MG63 (cell line): ENCODE data around the gene CDX2. TPM values are rescaled to one million over a fixed set of nuclear protein-coding genes. Genes with fewer than 3 reads are reported as not detected.
A peak's percentile ranks its signal among the peaks of the same experiment; 100 is the strongest.

Source experiments
- DNase-seq: peaks from one replicate; pipeline ENCODE4 v3.0.0-alpha.2; 2020
- H3K27me3 ChIP-seq: fragments of 250-450 bp; sonication (Bioruptor Pico); 2 replicates; pipeline ENCODE4 v1.5.1; 2020; ENCODE audit warnings: mild to moderate bottlenecking, moderate library complexity
- H3K36me3 ChIP-seq: fragments of 250-450 bp; sonication (Bioruptor Pico); 2 replicates; pipeline ENCODE4 v1.5.1; 2020; ENCODE audit warnings: mild to moderate bottlenecking, moderate library complexity
- H3K4me3 ChIP-seq: fragments of 250-450 bp; sonication (Bioruptor Pico); 2 replicates; pipeline ENCODE4 v1.5.1; 2020; ENCODE audit warnings: mild to moderate bottlenecking, moderate library complexity
- H3K9me3 ChIP-seq: fragments of 250-450 bp; sonication (Bioruptor Pico); 2 replicates; pipeline ENCODE4 v1.5.1; 2020; ENCODE audit warnings: mild to moderate bottlenecking, moderate library complexity
- total RNA-seq: library from RNA; depleted of rRNA; stranded (reverse); fragments of >200 nt; shearing (Covaris generic); gene quantifications from 2 replicates; pipeline ENCODE4 v1.2.3, GENCODE V29; 2014; ENCODE audit warnings: low replicate concordance

CDX2 gene
- total RNA-seq, 1 experiment from 2014 or later, result 0.07 TPM

DNA sequence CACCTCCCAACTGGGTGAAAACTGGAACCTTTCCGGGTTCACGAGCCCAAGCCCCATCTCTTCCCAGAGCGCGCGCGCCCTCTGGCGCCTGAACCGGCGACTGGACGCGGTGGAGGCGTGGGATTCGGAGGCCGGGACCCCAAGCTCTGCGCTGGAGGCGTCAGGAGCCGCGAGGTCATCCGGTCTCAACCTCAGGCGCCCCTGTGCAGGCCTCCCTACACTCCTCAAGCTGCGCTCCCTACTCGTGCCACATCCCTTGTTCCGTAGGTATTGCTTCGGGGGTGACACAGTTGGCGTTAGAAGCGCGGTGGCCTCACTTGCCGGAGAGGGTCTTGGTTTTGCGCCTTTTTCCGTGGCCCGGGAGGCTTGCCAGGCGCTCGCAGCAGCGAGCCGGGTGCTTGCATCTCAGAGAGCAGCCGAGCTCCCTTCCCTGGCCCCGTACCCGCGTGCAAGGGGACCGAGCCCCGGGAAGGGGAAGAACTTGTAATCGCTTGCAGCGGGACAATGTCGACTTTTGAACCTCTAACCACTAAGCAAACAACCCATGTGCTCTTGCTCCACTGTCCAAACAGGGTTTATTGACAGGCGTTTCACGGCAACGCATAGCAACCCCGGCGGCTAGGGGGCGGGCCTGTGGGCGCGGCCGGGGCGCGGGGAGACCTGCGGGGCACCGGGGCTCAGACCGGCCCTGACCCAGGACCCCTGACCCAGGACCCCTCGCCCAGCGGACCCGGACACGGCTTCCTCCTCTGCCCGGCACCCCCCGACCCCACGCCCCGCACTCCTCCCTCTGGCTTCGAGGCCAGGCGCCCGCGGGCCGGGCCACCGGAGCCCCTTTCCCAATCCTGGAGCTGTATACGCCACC is 8.5 kb downstream of the CDX2 start:
- H3K36me3 ChIP-seq, result no peaks in the 10 kb centered on the region
- H3K9me3 ChIP-seq, result no peaks in the 10 kb centered on the region
- peak; percentile 38 for DNase-seq
- no peaks in the 10 kb centered on the region; the same call in 1 of the 2 replicates for H3K27me3 ChIP-seq
- peak overlapping the region; percentile 26 for H3K4me3 ChIP-seq

- H3K9me3 ChIP-seq, result no peaks in the 10 kb centered on the region
- H3K36me3 ChIP-seq, result no peaks in the 10 kb centered on the region
- H3K4me3 ChIP-seq, result peak overlapping the region; percentile 26
- no peaks in the 10 kb centered on the region; the same call in 1 of the 2 replicates for H3K27me3 ChIP-seq
- no peak for DNase-seq
These were observed 9.1 kb downstream of the CDX2 start for GRCh38 chr13:27959976-27960361.

- H3K9me3 ChIP-seq, result no peaks in the 10 kb centered on the region
- H3K27me3 ChIP-seq, result no peaks in the 10 kb centered on the region; the same call in 1 of the 2 replicates
- DNase-seq, result no peak
- no peak overlapping the region for H3K4me3 ChIP-seq
- no peaks in the 10 kb centered on the region for H3K36me3 ChIP-seq
These were observed 12.4 kb downstream of the CDX2 start for GRCh38 chr13:27956576-27957300.

GRCh38 chr13:27955014-27955591 is 14.0 kb downstream of the CDX2 start:
- no peak for DNase-seq
- Histone ChIP-seq H3K9me3 (0 out of 2 replicates have a peak, but pooled peaks cover under 1% of the 10 kb centered on the region), H3K36me3 (no peaks in the 10 kb centered on the region), H3K4me3 (no peak overlapping the region), H3K27me3 (no peaks in the 10 kb centered on the region; the same call in 1 of the 2 replicates)

- Histone ChIP-seq H3K27me3 (no peaks in the 10 kb centered on the region), H3K4me3 (peak overlapping the region; percentile 51), H3K36me3 (no peaks in the 10 kb centered on the region), H3K9me3 (0 out of 2 replicates have a peak, but pooled peaks cover 2% of the 10 kb centered on the region)
- no peak for DNase-seq
These were observed 14.7 kb downstream of the CDX2 start for GRCh38 chr13:27954406-27954851.

DNA sequence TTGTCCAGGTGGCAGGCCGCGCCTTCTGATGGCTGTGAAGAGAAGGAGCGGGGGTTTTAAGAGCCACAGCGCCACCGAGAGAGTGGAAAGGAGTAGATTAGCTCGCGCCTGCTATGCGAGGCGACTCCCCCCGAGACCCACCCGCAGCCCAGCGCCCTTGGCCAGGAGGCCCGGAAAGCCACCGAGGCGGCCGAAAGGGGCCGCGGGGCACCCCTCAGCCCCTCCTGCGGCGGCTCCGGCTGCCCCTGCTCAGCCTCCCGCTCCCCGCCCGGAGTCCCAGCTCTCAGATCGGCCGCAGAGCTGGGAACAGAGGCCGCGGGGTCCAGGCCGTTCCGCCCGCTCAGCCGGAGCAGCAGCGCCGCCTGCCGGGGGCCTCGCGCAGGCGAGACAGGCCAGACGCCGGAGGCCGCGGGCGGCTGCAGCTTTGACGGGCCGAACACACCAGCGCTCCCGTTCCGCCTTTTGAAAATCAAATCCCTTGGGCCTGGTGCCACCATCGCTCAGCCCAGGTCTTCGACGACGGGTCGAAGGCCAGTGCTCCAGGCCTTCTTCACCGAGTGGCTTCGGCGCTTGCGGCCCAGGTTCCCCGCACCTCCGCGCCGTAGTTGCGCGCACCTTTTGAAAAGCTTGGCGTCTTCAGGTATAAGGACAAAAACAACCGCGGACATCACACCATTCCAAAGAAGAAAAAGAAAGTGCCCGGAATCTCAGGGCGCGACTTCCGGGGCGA is 15.3 kb downstream of the CDX2 start:
- no peaks in the 10 kb centered on the region for H3K36me3 ChIP-seq
- DNase-seq, result peak; percentile 76
- peak overlapping the region; percentile 51 for H3K4me3 ChIP-seq
- no peaks in the 10 kb centered on the region for H3K27me3 ChIP-seq
- 0 out of 2 replicates have a peak, but pooled peaks cover 2% of the 10 kb centered on the region for H3K9me3 ChIP-seq

GRCh38 chr13:27952876-27953675 is 16.0 kb downstream of the CDX2 start:
- Histone ChIP-seq H3K9me3 (0 out of 2 replicates have a peak, but pooled peaks cover 2% of the 10 kb centered on the region), H3K36me3 (no peaks in the 10 kb centered on the region), H3K4me3 (peak overlapping the region; percentile 51), H3K27me3 (no peaks in the 10 kb centered on the region)
- DNase-seq, result no peak

GRCh38 chr13:27942972-27943371 is 26.1 kb downstream of the CDX2 start:
- DNase-seq, result no peak
- Histone ChIP-seq H3K36me3 (no peaks in the 10 kb centered on the region), H3K9me3 (no peaks in the 10 kb centered on the region), H3K27me3 (no peaks in the 10 kb centered on the region), H3K4me3 (no peak overlapping the region)

- no peak overlapping the region for H3K4me3 ChIP-seq
- peaks cover 4% of the 10 kb centered on the region for H3K27me3 ChIP-seq
- no peaks in the 10 kb centered on the region for H3K36me3 ChIP-seq
- no peaks in the 10 kb centered on the region for H3K9me3 ChIP-seq
- DNase-seq, result no peak
These were observed 35.4 kb downstream of the CDX2 start for GRCh38 chr13:27933580-27934328.

DNA sequence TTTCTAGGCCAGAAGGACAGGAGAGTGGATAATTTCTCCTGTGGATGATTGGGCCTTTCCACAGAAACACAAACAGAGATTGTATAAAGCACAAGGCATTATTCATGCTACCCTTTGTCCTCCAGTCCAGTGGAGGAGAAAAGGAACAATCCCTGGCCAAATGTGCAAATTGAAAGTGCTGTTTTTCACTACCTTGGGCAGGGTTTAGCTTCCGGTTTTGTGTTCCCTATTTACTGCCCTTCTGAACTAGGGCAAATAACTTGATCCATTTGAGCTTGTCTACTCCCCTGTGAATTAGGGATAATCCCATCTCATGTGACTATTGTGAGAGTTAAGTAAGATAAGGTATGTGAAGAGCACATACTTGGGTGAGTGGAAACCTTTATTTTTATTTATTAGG is 36.0 kb downstream of the CDX2 start:
- no peak for DNase-seq
- H3K4me3 ChIP-seq, result no peak overlapping the region
- H3K27me3 ChIP-seq, result peaks cover 10% of the 10 kb centered on the region
- no peaks in the 10 kb centered on the region for H3K9me3 ChIP-seq
- H3K36me3 ChIP-seq, result no peaks in the 10 kb centered on the region

- Histone ChIP-seq H3K4me3 (no peak overlapping the region), H3K36me3 (no peaks in the 10 kb centered on the region), H3K9me3 (no peaks in the 10 kb centered on the region), H3K27me3 (peaks cover 24% of the 10 kb centered on the region)
- DNase-seq, result no peak
These were observed 39.2 kb downstream of the CDX2 start for GRCh38 chr13:27929868-27930267.

- peaks cover 24% of the 10 kb centered on the region for H3K27me3 ChIP-seq
- no peaks in the 10 kb centered on the region for H3K9me3 ChIP-seq
- no peak overlapping the region for H3K4me3 ChIP-seq
- H3K36me3 ChIP-seq, result no peaks in the 10 kb centered on the region
- no peak for DNase-seq
These were observed 40.0 kb downstream of the CDX2 start for GRCh38 chr13:27928805-27929753.

DNA sequence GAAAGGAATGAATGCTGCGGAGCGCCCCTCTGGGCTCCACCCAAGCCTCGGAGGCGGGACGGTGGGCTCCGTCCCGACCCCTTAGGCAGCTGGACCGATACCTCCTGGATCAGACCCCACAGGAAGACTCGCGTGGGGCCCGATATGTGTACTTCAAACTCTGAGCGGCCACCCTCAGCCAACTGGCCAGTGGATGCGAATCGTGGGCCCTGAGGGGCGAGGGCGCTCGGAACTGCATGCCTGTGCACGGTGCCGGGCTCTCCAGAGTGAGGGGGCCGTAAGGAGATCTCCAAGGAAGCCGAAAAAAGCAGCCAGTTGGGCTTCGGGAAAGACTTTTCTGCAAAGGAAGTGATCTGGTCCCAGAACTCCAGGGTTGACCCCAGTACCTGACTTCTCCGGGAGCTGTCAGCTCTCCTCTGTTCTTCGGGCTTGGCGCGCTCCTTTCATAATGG is 40.7 kb downstream of the CDX2 start:
- H3K27me3 ChIP-seq, result peaks cover 24% of the 10 kb centered on the region
- no peak for DNase-seq
- no peak overlapping the region for H3K4me3 ChIP-seq
- H3K9me3 ChIP-seq, result no peaks in the 10 kb centered on the region
- no peaks in the 10 kb centered on the region for H3K36me3 ChIP-seq
